Transverse colon (tissue), 4 donors: ENCODE data around the gene GPX7. TPM values are rescaled to one million over a fixed set of nuclear protein-coding genes. Genes with fewer than 3 reads are reported as not detected.
A peak's percentile ranks its signal among the peaks of the same experiment; 100 is the strongest.
"Not testable (repeated sequence)": the region's sequence is repeated elsewhere in the genome, so short reads cannot be mapped to it uniquely, and the experiment has no call there.

Source experiments
- DNase-seq: peaks from one replicate; pipeline ENCODE4 v3.0.0-alpha.2; 2019
- H3K27ac ChIP-seq, 4 donors: fragments of 200-600 bp; sonication (generic); 2 replicates each; pipeline ENCODE4 v1.5.1; 2016 to 2018; ENCODE audit warnings: inconsistent platforms in 4 of 4
- H3K27me3 ChIP-seq: fragments of 200-600 bp; sonication (generic); 2 replicates; pipeline ENCODE4 v1.5.1; 2017; ENCODE audit warnings: inconsistent platforms
- H3K36me3 ChIP-seq, 4 donors: fragments of 200-600 bp; sonication (generic); 2 replicates each; pipeline ENCODE4 v1.5.1; 2017 to 2019; ENCODE audit warnings: inconsistent platforms in 4 of 4
- H3K4me1 ChIP-seq, 4 donors: fragments of 200-600 bp; sonication (generic); 2 replicates each; pipeline ENCODE4 v1.5.1; 2017 to 2020; ENCODE audit warnings: inconsistent platforms in 4 of 4
- H3K4me3 ChIP-seq, 4 donors: fragments of 200-600 bp; sonication (generic); 1 replicate in 1 of 4; 2 replicates in 3 of 4; pipeline versions ENCODE4 v1.5.1 to v1.6.1; 2017 to 2019; ENCODE audit warnings: inconsistent platforms in 4 of 4
- H3K9me3 ChIP-seq, 2 donors: fragments of 200-600 bp; sonication (generic); 2 replicates each; pipeline ENCODE4 v1.5.1; 2017 to 2019; ENCODE audit warnings: inconsistent platforms in 2 of 2
- EP300 ChIP-seq: sonication (generic); formaldehyde crosslinking; IDR thresholded peaks from one replicate; pipeline ENCODE4 v1.6.1; 2017; ENCODE audit warnings: antibody characterized with exemption, low read depth
- POLR2A ChIP-seq: fragments of 450-650 bp; IDR thresholded peaks from one replicate; pipeline ENCODE4 v1.6.1; 2016; ENCODE audit warnings: antibody characterized with exemption, mild to moderate bottlenecking, moderate library complexity
- POLR2AphosphoS5 ChIP-seq, 3 donors: sonication (generic); formaldehyde crosslinking; IDR thresholded peaks; one replicate each; pipeline ENCODE4 v1.6.1; 2016; ENCODE audit warnings: antibody characterized with exemption in 3 of 3
- WGBS, 2 donors: methylation state at CpG; one replicate each; pipeline ENCODE4 v1.1.5; 2018; ENCODE audit warnings: low coverage in 1 of 2; 5-methylcytosine and 5-hydroxymethylcytosine counted together
- in situ Hi-C, 4 donors: fragments of 200-750 bp; cut with MboI; loops; one replicate each; pipeline versions ENCODE4 v1.15.0 to v1.15.1; 2017; ENCODE audit warnings: low sequenced_read_pairs in 3 of 4, low pct_ligation_motif_present in 1 of 4, low pct_unique_long_range_greater_than_20kb in 1 of 4
- intact Hi-C: fragments of 100-400 bp; cut with DNase I; formaldehyde crosslinking; loops from one replicate; pipeline ENCODE4 v1.15.1; 2023; ENCODE audit warnings: low total_unique reads
- total RNA-seq, 4 donors: library from RNA; depleted of rRNA; stranded (reverse); fragments of >200 nt; gene quantifications; one replicate each; pipeline ENCODE4 v1.1.0, GENCODE V29; 2016
- TF ChIP-seq, protein P1 (sequence below), 5 experiments: fragments of 200-600 bp in 3 of 5; fragments of 450-650 bp in 2 of 5; sonication (generic) in 3 of 5; IDR thresholded peaks; 1 replicate in 2 of 5; 2 replicates in 3 of 5; pipeline ENCODE4 v1.5.1; 2016 to 2017; ENCODE audit warnings: antibody characterized with exemption in 5 of 5, inconsistent platforms in 3 of 5, mild to moderate bottlenecking in 2 of 5, moderate library complexity in 1 of 5

The GPX7 gene
- total RNA-seq, 4 donors from 2014 or later: 3.3 to 16.5 (median 5.6) TPM

DNA sequence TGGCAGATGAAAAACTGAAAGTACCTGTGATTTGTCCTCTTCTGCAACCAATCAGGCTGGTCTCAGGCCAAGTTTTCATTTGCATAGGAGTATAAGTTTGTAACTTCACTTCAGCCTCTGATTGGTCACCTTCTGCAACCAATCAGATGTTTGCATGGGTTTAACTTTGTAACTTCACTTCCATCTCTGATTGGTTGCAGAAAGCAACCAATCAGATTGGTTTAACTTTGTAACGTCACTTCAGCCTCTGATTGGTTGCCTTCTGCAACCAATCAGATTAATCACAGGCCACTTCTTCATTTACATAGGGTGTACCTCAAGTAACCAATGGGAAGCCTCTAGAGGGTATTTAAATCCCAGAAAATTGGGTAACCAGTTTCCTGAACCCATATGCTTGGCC lies 30.4 kb upstream of the GPX7 start:
- Histone ChIP-seq H3K4me3 (no peak overlapping the region), H3K36me3 (no peaks in the 10 kb centered on the region), H3K27ac (no peak overlapping the region), H3K9me3 (no peaks in the 10 kb centered on the region), H3K4me1 (peaks cover 0 to 4% (median 0%) of the 10 kb centered on the region in 4 donors), H3K27me3 (no peaks in the 10 kb centered on the region)
- intact Hi-C loops: no loop called here
- in situ Hi-C loops: no loop called here
- WGBS, 2 donors: 50 to 74% methylated on average over 1 of the region's 1 CpG
- DNase-seq: no peak
- TF ChIP-seq POLR2A (no peak), EP300 (no peak), POLR2AphosphoS5 (IDR thresholded peaks at IDR 0.05) (no peak)
- TF ChIP-seq, protein P1, sequence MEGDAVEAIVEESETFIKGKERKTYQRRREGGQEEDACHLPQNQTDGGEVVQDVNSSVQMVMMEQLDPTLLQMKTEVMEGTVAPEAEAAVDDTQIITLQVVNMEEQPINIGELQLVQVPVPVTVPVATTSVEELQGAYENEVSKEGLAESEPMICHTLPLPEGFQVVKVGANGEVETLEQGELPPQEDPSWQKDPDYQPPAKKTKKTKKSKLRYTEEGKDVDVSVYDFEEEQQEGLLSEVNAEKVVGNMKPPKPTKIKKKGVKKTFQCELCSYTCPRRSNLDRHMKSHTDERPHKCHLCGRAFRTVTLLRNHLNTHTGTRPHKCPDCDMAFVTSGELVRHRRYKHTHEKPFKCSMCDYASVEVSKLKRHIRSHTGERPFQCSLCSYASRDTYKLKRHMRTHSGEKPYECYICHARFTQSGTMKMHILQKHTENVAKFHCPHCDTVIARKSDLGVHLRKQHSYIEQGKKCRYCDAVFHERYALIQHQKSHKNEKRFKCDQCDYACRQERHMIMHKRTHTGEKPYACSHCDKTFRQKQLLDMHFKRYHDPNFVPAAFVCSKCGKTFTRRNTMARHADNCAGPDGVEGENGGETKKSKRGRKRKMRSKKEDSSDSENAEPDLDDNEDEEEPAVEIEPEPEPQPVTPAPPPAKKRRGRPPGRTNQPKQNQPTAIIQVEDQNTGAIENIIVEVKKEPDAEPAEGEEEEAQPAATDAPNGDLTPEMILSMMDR (IDR thresholded peaks at IDR 0.05): no peak

DNA sequence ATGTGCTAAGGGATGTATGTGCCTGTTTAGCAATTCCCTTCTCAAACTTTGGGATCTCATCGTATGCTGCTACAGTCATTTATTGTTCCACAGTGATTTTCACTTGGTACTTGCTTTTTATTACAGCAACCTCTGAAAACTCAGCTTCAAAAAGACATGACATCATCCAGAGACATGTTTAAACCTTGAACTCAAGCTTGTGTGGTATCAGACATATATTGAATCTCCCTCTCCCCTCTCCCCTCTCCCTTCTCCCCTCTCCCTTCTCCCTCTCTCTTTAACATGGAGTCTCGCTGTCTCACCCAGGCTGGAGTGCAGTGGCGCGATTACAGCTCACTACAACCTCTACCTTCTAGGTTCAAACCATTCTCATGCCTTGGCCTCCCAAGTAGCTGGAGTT lies 29.8 kb upstream of the GPX7 start:
- in situ Hi-C loops: no loop called here
- Histone ChIP-seq H3K36me3 (no peaks in the 10 kb centered on the region), H3K4me3 (no peak overlapping the region), H3K27me3 (no peaks in the 10 kb centered on the region), H3K4me1 (peaks cover 0 to 4% (median 0%) of the 10 kb centered on the region in 4 donors), H3K9me3 (no peaks in the 10 kb centered on the region), H3K27ac (no peak overlapping the region)
- no peak for DNase-seq
- 80 to 95% methylated on average over 1 to 4 of the region's 4 CpGs for WGBS, 2 donors
- intact Hi-C loops: no loop called here
- no peak for TF ChIP-seq POLR2A
- TF ChIP-seq EP300: no peak
- no peak for TF ChIP-seq POLR2AphosphoS5 (IDR thresholded peaks at IDR 0.05)
- TF ChIP-seq, protein P1 (IDR thresholded peaks at IDR 0.05): no peak

DNA sequence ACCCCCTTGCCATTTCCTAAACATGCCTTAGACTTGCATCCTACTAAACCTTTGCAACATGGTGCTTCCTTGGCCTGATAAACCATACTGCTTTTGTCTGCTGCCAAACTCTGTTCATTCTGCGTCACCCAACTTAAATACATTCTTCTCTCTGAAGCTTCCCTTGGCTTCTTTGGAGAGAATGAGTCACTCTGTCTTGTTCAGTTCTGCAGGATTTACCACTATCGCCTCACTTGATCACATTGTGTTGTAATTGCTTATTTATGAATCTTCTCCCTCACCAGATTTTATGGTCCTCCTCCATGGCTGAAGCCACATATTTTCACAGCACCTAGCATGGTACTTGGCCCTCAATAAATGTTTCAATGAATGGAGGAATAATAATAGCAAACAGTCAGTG lies 27.6 kb upstream of the GPX7 start:
- H3K27me3 ChIP-seq: no peaks in the 10 kb centered on the region

DNA sequence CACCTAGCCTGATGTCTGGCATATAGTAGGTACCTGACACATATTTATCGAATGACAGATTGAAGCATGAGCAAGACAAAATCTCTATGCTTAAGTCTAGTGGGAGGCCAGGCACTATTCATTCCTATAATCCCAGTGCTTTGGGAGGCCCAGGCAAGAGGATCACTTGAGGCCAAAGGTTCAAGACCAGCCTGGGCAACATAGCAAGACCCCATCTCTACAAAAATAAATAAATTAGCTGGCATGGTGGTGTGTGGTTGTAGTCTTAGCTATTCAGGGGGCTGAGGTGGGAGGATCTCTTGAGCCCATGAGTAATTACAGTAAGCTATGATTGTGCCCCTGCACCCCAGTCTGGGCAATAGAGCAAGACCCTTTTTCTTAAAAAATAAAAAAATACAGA lies 26.1 kb upstream of the GPX7 start:
- TF ChIP-seq POLR2A (no peak), POLR2AphosphoS5 (IDR thresholded peaks at IDR 0.05) (no peak), EP300 (no peak)
- TF ChIP-seq, protein P1 (IDR thresholded peaks at IDR 0.05): no peak
- Histone ChIP-seq H3K4me3 (no peak overlapping the region), H3K4me1 (no peaks in the 10 kb centered on the region), H3K36me3 (no peaks in the 10 kb centered on the region), H3K9me3 (no peaks in the 10 kb centered on the region), H3K27ac (no peak overlapping the region), H3K27me3 (no peaks in the 10 kb centered on the region)
- no peak for DNase-seq
- intact Hi-C loops (no loop called here), in situ Hi-C loops (no loop called here)
- WGBS, 2 donors: 95 to 100% methylated on average over 1 of the region's 1 CpG

More for the DNA sequence above, 27.6 kb upstream of the GPX7 start:
- H3K9me3 ChIP-seq: no peaks in the 10 kb centered on the region
- WGBS, 2 donors: 61 to 70% methylated on average over 2 of the region's 2 CpGs
- H3K36me3 ChIP-seq: no peaks in the 10 kb centered on the region
- in situ Hi-C loops (no loop called here), intact Hi-C loops (no loop called here)
- H3K4me3 ChIP-seq: no peak overlapping the region
- H3K27ac ChIP-seq: peak overlapping the region in 1 of 4 donors; percentile 28
- no peaks in the 10 kb centered on the region for H3K4me1 ChIP-seq
- TF ChIP-seq POLR2AphosphoS5 (IDR thresholded peaks at IDR 0.05): peak in 2 of 3 donors; percentile 6 to 35
- TF ChIP-seq, protein P1 (IDR thresholded peaks at IDR 0.05): no peak
- no peak for DNase-seq

DNA sequence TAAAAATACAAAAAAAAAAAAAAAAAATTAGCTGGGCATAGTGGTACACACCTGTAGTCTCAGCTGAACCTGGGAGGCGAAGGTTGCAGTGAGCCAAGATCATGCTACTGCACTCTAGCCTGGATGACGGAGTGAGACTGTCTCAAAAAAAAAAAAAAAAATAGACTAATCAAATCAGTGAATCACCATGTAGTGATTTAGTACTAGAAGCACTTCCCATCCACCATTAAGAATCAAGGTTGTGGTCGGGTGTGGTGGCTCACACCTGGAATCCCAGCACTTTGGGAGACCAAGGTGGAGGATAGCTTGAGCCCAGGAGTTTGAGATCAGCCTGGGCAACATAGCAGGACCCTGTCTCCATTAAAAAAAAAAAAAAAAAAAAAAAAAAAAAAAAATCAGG lies 24.1 kb upstream of the GPX7 start:
- H3K4me1 ChIP-seq, H3K27me3 ChIP-seq, H3K36me3 ChIP-seq, H3K4me3 ChIP-seq, DNase-seq, intact Hi-C loops, H3K9me3 ChIP-seq, H3K27ac ChIP-seq, in situ Hi-C loops: not testable (repeated sequence)
- 92 to 93% methylated on average over 2 to 3 of the region's 3 CpGs for WGBS, 2 donors
